Glomerular endothelial cell (primary cell): ENCODE results near the gene PAX5. TPM values are rescaled to one million over a fixed set of nuclear protein-coding genes. Genes with fewer than 3 reads are reported as not detected.

Source experiments
- DNase-seq: peaks from one replicate; pipeline ENCODE4 v3.0.0-alpha.2; 2011; ENCODE audit warnings: low read depth, low spot score; ENCODE audit errors: extremely low read depth
- total RNA-seq: library from RNA; depleted of rRNA; stranded (reverse); fragments of >200 nt; gene quantifications from 2 replicates; pipeline ENCODE4 v1.2.3, GENCODE V29; 2015

The PAX5 gene
- total RNA-seq, 1 donor from 2014 or later: not detected

DNA sequence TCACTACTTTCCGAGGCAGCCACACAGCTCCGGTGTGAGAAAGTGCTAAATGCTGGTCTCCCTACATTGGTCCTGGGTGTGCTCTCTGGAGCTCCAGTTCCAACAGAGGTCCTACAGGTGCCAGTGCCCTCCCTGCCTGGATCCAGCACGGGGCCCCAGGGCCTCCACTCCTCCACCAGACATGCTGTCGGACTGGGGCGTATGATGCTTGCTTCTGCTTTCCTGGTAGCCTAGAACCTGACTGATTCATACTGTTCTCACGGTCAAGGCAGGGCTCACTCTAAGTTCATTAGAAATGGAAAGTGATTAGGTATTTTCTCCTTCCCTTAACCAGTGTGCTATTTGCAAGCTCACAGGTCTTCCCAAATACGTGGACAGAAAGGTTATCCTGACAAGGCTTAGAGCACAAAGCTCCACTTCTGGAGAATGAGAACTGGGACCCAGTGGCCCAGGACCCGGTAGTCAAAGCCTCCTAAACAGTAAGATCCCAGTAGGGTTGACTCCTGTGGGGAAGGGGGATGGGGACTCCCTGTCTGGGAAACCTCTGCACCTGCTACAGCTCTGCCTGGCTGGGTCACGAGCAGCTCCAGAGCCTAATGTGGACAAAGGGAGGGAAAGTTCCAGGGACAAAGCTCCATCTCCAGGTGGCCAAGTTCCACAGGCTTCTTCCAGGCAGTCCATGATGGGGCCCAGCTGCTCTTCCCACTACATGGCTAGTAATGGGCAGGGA lies 98.1 kb downstream of the PAX5 start:
- no peak for DNase-seq

DNA sequence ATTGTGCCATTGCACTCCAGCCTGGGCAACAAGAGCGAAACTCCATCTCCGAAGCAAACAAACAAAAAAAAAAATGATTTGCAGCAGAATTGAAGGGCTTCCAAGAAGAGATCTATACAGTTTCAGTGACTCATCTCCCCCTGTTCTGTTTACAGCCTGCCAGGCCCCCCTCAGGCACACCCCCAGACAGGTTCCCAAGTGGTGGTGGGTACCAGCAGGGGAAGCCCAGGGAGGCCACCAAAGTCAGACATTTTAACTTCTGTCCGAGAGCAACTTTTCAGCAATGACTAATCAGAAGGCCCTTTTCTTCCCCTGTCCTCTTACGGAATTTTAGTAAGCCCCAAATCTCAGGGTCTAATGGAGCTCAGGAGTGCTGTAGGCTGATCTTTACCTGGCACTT lies 98.7 kb downstream of the PAX5 start:
- DNase-seq: no peak

DNA sequence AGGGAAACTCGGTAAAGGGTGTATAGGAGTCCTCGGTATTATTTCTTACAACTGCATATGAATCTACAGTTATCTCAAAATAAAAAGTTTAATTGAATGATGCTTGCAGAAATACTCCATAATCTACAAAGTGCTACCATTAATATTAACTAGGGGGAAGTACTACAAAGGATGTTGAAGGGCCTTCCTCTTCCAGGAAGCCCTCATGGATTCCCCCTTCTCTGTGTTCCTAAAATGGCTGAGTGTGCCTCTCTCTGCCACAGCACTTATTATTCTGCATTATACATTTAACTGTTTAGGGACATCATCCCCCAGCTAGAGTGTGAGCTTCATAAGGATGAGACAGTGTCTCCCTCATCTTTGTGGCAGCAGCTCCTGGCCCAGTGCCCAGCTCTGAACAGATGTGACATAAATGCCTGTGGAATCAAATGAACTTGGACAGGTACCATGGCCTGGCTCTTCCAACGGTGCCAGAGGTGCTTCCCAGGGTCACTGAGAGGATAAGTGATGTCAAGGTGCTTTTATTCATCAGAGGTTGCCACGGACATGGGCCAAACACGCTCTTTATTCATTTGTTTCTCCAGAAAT lies 99.5 kb downstream of the PAX5 start:
- DNase-seq: no peak

DNA sequence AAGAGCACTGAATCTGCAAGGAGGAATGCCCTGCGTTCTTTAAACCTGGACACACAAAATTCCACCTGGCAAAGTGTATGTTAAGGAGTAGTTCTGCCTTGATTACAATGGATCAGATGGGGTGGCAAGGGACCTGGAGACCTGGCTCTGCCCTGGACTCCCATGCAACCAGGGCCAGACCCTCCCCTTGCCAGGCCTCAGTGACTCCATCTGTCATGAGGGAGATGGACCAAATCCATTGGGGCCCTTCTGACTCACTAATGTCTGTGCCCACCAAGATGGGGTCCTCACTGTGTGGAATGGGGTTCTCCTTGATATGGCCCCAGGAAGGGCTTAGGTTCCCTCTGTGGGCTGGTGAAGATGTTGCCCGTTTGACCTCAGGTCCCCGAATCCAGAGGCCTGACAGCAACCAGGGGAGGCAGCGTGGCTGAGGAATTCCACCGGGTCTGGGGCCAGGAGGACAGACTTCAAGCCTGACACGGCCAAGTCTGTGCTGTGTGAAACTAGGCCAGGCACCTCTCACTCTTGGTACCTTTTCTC lies 100.3 kb downstream of the PAX5 start:
- DNase-seq: no peak

DNA sequence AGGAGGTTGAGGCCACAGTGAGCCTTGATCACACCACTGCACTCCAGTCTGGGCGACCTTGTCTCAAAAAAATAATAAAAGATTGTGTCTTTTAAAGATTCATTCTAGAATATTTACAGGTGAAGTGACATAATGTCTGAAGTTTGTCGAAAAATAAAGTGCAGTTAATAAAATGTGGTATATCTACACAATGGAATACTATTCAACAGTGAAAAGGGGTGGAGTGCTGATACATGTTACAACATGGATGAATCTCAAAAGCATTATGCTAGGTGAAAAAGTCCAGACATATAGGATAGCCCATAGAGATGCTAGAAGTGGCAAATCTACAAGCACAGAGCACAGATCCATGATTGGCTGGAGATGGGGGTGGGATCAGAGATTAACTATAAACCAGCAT lies 101.9 kb downstream of the PAX5 start:
- DNase-seq: no peak

DNA sequence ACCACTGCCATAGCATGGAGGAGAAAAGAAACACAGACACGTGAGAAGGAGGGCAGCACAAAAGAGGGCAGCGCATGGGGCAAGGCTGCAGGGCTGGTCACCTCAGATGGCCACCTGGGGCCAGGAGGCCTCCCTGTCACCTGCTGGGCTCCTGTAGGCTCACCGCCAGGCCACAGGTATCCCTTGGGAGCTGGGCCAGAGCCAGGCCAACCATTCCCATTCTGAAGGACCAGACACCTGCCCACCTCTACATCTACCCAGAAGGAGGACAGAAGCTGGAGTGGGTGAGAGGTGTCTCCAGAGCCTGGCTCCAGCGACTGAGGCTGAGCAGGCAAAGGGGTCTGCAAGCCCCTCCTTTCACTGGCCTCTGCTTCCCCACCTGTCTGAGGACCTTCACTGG lies 103.1 kb downstream of the PAX5 start:
- DNase-seq: no peak

DNA sequence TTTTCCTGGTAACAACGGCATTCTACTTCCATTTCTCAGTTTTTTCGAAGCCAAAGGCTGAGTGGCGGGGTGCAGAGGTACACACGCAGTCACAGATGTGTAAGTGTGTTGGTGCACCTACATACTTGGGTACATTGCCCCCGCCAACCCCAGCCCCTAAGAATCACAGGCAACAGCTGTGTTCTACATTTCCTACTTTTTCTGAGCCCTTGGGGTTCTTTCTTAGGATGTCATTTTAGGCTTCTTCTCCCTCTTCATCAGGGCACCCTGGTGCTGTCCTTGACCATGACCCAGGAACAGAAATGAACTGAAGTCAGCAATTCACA lies 104.8 kb downstream of the PAX5 start:
- DNase-seq: no peak

DNA sequence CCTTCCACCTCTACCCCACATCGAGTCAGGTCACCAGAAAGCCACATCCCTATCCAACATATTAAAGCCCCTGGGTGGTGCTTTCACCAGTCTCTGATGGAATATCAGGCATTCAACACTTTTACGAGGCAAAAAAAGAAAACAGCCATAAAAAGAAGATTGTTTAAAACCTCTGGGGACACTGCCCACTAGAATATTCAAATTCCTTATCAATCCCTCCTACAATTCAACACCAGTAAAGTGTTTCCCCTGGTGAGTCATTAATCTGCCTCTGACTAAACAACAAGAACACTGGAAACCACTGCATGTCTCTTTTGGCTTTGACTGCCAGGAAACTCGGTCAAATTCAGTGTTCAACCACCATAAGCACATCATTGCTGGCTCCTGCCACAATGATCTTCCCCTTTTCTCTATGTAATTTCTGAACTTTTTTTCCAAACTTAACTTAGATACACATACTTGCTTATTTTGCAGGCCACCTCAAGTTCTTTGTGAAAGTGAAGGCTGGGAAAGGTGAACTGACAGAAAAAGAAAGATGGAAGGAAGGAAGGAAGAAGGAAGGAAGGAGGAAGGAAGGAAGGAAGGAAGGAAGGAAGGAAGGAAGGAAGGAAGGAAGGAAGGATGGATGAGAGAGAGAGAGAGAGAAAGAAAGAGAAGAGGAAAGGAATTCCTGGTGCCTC lies 105.3 kb downstream of the PAX5 start:
- peak; percentile 20 for DNase-seq

DNA sequence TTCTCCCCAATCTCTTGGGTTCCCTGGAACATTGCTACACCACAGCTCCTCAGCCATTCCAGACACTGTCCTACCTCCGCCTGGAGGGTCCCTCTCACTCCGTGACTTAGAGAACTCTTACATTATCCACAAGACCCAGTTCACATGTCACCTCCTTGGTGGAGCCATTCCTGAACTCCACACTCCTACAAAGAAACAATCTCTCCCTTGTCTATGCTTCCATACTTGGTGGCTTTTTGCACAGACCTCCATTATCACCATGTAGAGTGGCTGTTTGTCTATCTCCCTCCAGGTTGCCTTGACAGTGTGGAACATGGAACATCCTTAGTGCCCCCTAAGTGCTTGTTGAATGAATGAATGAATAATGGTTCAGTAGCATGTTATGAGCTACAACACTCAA lies 105.9 kb downstream of the PAX5 start:
- no peak for DNase-seq

DNA sequence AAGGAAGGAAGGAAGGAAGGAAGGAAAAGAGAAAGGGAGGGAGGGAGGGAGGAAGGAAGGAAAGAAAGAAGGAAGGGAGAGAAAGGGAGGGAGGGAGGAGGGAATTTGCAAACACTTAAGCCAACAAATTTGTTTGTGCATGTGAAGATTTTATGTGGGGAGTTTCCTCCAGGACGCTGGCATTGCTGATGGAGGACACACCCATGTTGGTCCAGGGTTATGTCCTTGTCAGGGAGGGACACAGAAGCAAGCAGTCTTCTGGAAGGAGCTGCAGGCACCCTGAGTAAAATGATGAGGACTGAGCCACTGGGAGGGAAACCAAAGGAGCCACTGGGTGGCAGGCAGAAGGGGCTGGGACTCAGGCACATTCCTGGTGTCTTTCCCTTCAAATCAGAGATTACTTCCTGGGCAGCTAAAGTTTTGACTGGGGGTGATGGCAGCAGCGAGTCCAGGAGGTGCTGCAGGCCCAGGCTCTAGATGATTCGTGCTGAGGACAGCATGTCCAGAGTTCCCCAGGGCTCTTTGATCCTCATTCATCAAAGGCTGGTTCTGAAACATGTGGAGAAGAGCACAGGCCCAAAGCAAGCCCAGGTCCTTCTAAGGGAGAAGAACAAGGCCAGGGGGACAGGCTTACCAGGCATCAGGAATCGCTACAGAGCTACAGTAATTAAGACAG lies 109.2 kb downstream of the PAX5 start:
- no peak for DNase-seq

DNA sequence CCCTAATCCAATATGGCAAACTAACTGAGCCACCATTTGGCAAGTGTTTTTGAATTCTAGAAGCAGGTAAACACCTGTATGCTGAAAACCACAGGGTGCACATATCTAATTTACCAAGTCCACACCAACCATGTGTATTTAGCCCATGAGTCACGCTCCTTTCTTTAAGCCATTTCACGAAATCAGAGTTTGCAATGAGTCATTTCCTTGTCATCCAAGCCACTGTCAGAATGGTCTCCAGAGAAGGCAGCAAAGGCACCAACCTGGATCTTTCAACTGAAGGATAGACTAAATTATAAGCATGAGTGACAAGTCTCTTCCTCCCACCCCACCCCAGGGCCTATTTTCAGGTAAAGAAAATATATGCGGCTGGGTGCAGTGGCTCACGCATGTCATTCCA lies 110.0 kb downstream of the PAX5 start:
- DNase-seq: peak; percentile 50

DNA sequence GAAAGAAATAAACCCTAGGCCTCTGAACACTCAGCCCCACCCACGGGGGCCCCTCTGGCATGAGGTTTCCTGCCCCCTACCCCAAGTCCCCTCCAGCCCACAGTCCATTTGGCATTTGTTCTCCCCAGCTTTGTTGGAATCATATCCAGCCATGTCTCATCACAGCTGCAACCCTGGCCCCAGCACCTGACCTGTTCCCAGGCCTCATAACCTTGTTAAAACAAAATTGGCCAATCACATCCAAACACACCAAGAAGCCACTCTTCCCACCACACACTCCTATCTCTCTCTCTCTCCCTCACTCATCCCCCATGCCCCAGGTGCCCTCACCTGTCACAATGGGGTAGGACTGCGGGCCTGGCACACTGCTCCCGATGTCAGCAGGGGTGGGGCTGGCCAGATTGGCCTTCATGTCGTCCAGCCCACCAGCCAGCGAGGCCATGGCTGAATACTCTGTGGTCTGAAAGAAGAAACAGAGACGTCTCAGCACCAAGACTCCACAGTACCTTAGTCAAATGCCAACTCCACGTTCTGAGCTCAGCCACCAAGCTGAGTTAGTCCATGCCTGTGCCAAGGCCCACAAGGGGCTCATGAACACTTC lies 110.9 kb downstream of the PAX5 start:
- DNase-seq: no peak

DNA sequence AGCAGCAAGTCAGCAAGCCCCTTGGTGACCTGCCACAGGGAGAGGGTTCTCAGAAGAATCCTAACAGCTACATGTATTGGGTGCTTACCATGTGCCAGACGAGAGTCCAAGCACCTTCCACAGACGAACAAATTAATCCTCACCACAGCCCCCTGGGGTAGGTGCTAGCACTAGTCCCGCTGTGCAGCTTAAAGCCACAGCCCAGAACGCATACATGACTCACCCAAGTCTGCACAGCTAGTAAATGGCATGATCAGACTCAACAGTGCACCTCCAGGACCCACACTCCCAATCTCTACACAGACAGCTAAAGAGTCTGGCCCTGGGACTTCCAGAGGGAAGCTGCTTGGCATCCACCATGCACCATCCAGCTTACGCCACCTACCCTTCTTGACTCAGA lies 111.5 kb downstream of the PAX5 start:
- no peak for DNase-seq

DNA sequence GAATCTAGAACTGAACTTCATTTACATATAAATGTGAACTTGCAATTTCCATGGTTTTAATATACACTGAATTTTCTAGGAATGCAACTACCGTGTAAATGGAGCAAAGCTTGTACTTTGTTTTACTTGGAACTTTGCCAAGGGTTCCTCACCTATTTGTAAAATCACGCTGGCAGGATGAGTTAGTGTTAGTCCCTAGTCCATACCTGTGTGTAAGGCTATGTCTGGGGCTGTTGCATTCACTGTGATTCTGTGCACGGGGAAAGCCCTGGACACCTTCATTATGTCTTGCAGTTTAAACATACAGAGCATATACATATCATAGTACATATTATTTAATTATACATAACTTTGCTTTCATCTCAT lies 119.9 kb downstream of the PAX5 start:
- no peak for DNase-seq

DNA sequence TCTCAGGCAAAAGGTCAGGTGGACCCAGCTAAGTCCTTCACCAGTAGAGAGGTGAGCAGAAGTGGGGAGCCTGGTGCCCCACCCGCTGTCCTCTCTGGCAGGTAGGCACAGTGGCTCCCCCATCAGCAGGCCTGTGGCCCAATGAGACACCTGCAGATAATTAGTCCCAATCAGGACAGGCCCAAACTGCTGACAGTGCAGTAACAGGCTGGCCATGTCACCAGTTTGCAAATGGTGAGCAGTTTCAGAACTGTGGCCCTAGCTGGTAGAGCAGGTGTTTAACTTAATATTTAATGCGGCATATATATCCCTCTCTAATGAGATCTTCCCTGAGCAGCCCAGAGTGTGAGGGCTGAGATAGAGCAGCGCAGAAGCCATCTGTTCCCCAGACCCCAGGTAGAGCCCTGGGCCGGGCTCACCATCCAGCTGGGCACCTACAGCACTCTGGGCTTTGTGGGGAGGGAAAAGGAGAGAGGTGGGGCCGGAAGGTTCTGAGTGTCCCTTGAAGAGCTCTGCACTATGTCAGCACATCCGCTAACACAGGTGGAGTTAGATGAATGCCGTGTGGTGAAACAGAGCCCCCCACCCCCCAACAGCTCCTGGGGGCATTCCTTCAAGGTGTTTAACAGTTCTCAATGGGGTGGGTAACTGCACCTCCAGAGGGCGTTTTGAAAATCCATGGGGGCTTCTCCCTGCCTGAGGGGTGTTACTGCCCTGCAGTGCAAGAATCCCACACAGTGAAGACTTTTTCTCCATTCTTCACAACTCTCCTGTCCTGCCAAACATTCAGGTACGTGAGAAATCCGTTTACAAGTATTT lies 120.5 kb downstream of the PAX5 start:
- DNase-seq: no peak

DNA sequence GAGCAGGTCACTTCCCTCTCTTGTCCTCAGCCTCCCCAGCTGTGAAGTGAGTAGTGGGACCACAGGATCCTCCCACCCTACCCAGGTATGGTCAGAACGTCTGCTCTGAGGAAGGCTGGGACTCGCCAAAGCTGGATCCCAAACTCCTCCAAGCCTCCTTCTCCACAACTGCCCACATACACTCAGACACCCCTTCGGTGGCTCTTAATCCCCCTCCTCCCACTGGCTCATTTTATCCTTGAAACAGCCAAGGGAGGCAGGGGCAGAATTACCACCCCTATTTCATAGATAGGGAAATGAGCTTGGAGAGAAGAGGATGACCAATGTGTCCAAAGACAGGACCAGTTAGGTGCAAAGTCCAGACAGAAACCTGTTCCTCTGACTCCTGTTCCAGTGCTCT lies 121.4 kb downstream of the PAX5 start:
- DNase-seq: no peak

DNA sequence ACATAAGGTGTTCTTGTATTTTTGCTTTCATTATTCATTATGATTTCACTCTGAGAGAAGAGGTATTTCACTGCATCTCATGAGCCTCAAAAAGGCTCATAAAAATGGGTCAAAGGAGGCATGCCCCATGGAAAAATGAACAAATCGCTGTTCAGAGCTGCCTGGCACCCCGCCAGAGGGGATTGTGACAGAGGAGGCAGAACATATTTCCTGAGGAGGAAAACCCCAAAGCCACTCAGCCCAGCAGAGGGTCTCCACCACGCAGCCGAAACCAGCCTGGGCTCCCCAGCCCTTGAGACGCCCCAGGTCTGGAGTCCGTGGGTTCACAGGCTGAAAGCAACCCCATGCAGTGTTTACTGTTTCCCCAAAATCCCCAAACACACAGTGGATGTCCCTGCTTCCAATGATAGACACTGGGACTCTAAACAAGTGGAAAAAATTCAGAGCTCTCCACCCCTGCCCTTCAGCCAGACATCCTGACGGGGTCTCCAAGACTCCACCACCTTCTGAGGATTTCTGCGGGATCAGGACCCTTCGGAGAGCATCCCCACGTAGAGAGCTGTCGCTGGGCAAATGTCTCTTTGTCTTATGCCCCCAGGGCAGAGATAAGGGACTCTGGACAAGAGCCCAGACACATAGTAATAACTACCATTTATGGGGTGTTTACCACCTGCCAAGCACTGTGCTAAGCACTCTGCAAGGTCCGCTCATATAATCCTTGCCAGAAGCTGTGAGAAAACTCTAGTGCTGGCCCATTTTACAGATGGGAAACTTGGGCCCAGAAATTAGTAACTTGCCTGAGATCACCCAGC lies 122.3 kb downstream of the PAX5 start:
- no peak for DNase-seq

DNA sequence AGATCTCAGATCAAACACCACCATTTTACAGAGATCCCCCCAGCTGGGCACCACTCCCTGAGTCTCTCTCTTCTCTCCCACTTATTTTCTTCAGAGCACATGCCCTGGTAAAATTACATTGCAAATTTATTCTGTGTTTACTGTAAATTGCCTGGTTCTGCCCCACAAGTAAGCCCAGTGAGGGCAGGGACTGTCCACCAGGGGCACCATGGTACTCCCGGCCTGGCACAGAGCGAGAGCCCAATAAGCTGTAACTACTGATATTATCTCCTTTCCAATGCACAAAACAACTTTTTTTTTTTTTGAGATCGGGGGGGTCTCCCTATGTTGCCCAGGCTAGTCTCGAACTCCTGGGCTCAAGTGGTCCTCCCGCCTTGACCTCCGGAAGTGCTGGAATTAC lies 123.0 kb downstream of the PAX5 start:
- DNase-seq: no peak

DNA sequence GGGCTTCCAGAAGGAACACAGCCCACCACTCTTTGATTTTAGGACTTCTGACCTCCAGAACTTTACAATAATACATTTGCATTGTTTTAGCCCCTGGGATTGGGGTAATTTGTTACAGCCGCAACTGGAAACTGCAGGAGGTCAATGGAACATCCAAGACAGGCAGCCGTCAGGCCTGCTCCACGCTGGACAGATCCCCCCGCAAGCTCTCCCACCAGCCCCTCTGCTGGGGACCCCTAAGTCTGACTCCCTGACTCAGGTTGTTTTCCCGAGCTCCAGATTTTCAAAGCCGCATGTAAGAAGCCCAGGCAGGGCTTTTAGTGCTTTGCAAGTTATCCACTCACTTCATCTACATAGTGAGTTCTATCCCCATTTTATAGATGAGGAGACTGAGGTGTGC lies 127.6 kb downstream of the PAX5 start:
- no peak for DNase-seq
